ENCODE data around the gene MRPL23.

DNA sequence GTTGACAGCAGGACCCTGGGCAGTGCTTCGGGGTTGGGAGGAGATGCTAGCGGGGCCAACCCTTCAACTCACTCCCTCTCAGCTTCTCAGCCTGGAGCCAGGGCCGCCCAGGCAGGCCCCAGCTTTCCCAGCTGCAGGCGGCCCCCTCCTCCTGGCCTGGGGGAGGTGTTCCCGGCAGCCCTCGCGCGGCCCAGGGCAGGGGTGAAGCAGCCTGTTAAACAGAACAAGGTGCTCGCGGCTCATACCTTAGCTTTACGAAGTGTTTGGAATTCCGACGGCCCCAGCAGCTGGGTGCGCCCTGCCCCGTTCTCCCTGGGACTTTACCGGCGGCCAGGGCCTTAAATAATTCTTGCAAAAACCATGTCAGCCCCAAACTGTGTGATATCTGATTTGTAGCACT is 17.2 kb downstream of the MRPL23 start:
- TF ChIP-seq YY1 (IDR thresholded peaks at IDR 0.05; ENCODE audit: insufficient read depth, insufficient read length) (no peak), ZNF274 (IDR thresholded peaks at IDR 0.05; ENCODE audit: low read depth, low read length) (no peak)
